GM12874 (cell line): Measurements from ENCODE around the gene MUS81.

Experiments used
- TF ChIP-seq, protein P1 (sequence below): IDR thresholded peaks from 2 replicates; pipeline ENCODE4 v1.5.1; 2011; ENCODE audit warnings: low read depth, mild to moderate bottlenecking, control low read depth, low read length, moderate library complexity; ENCODE audit not compliant: insufficient read depth

Gene MUS81

DNA sequence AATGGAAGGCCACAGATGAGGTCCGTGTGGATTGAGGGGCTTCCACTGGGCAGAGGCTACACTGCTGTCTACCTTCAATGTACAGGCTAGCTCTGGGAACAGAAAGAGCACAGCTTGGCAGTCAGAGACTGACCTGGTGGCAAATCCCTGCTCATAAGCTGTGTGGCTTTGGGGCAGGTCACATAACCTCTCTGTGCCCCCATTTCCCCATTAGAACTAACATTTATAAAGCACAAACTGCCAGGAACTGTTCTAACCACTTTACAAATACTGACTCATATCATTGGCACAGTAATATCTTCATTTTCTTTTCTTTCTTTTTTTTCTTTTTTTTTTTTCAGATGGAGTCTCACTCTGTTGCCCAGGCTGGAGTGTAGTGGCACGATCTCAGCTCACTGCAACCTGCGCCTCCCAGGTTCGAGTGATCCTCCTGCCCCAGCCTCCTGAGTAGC is 36.8 kb downstream of the MUS81 start:
- TF ChIP-seq, protein P1, sequence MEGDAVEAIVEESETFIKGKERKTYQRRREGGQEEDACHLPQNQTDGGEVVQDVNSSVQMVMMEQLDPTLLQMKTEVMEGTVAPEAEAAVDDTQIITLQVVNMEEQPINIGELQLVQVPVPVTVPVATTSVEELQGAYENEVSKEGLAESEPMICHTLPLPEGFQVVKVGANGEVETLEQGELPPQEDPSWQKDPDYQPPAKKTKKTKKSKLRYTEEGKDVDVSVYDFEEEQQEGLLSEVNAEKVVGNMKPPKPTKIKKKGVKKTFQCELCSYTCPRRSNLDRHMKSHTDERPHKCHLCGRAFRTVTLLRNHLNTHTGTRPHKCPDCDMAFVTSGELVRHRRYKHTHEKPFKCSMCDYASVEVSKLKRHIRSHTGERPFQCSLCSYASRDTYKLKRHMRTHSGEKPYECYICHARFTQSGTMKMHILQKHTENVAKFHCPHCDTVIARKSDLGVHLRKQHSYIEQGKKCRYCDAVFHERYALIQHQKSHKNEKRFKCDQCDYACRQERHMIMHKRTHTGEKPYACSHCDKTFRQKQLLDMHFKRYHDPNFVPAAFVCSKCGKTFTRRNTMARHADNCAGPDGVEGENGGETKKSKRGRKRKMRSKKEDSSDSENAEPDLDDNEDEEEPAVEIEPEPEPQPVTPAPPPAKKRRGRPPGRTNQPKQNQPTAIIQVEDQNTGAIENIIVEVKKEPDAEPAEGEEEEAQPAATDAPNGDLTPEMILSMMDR, result no peak

DNA sequence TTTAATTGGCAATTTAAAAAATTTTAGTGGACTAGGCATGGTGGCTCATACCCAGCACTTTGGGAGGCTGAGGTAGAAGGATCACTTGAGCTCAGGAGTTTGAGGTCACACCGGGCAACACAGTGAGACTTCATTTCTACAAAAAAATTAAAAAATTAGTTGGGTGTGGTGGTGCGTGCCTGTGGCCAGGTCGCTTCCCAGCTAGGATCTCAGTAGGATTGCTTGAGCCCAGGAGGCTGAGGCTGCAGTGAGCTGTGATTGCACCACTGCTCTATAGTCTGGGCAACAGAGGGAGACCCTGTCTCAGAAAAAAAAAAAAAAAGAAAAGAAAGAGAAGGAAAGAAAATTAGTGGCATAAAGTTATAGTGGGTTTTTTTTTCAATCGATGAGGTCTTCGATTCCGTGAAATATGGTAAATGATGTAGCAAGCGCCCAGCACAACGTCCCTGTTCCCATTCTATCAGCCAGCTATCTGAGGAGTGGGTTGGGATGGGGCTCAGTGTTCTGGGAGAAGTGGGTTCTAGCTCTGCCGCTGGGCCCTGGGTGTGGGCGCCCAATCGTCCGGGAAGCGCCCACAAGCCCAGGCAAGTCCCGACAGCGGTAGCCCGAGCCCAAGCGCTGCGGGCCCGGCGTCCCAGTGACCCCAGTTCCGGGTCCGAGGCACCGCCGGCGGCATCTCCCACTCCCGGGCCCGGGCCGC is 38.6 kb downstream of the MUS81 start:
- TF ChIP-seq, protein P1, result no peak

DNA sequence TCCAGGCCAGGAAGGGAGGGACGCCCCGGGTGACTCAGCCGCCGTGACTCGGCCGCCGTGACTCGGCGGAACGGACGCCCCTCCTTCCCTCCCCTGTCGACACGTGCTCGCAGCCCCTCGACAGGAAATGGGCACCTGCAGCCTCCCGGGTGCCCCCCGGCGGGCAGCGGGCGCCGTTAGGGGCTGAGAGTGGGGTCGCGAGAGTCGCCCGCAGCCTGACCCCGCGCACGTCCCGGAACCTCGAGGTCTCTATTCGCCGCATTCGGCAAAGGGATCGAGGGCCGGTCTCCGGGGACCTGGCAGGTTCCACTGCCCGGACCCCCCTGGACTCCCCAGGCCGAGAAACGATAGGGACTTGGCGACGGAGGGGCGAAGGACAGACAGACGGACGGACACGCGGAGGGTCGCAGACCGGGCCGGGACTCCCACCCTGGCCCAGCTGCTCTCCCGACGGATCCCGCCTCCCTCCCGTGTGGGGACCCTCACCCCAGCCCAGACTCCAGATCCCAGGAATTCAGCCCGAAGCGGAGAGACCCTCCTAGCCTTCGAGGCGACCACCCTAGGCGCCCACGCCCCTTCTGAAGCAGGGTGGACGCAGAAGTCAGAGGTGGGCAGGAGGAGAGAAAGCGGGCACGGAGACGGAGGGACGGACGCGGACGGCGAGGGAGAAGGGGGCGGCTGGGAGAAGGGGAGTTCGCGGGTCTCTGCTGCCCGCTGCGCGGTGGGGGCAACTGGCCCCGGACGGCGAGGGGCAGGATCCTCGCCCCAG is 39.3 kb downstream of the MUS81 start:
- TF ChIP-seq, protein P1, result no peak; the same call in 1 of the 2 replicates

DNA sequence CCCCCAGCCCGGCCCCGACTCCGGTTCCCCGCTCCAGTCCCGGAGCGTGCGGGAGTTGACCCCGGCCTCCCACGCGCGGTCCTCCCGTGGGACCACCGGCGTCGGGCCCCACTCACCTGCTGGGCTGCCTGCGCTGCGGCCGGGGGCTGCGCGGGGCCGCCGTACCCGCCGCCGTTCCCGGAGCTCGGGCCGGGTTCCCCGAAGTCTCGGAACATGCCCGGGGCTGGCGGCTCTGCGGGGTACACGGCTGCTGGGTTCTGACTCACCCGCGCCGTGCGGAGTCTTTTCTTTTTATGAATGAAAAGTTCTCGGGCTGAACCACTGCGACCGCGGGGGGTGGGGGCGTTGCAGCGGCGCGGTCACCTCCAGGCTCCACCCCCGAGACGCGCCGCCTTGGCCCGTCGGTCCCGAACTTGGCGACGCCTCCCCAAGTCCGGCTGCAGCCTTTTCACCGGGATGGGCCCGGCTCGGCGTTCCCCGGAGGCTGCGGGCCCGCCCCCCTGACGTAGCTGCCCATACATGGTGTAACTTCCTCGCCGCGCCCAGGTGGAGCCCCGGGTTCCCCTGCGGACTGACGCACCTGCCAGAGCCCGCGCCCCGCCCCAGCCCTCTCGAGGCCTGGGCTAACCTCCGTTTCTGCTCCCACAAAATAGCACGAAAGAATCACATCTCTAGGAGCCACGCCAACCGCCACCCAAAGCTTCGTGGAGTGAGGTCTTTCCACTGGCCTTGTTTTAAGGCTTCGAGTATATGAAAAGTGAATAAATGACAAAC is 40.1 kb downstream of the MUS81 start, which contains the start of gene FOSL1:
TSS of gene FOSL1 (minus strand) at position 264 of the 774 bp plus-strand sequence. CDS start at position 215, 49 bp downstream.
- TF ChIP-seq, protein P1, result no peak

DNA sequence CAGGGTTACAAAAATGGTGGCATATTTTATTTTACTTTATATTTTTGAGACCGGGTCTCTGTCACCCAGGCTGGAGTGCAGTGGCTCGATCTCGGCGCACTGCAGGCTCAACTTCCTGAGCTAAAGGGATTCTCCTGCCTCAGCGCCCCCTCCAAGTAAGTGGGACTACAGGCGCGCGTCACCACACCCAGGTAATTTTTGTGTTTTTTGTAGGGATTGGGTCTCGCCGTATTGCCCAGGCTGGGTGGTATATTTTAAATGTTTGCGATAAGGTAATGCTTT is 40.6 kb downstream of the MUS81 start:
- TF ChIP-seq, protein P1, result no peak

DNA sequence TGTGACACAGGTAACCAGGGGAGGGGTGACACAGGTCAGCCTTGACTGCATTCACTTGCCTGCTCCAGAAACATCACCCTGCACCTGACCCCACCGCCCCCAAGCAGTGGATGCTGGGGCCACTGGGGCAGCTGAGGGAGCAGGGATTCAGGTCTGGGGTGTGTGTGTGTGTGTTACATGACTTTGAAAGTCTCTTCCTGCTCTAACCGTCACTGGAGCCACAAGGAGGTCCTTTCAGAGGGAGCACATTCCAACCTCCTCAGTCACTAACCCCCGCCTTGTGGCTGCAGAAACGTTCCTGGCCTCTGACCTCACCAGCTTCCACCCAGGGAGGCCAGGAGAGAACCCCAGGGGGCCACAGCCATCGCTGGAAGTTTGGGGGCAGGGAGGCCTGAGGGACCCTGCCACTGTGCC is 42.8 kb downstream of the MUS81 start:
- TF ChIP-seq, protein P1, result no peak

DNA sequence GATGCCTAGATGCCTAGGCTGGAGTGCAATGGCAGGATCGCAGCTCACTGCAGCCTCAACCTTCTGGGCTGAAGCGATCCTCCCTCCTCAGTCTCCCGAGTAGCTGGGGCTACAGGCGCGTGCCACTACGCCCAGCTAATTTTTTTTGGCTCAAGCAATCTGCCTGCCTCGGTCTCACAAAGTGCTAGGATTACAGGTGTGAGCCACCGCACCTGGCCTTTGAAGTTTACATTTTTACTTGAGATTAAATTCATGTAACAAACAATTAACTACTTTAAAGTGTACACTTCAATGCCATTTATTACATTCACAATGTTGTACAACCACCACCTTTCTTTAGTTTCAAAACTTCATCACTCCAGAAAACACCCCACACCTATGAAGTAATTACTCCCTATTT is 43.5 kb downstream of the MUS81 start:
- TF ChIP-seq, protein P1, result no peak
